ENCODE results near the gene PRKCE.

The PRKCE gene

GRCh38 chr2:45979065-45979464 is 327.6 kb downstream of the PRKCE start:
- DNase-seq: no peak

DNA sequence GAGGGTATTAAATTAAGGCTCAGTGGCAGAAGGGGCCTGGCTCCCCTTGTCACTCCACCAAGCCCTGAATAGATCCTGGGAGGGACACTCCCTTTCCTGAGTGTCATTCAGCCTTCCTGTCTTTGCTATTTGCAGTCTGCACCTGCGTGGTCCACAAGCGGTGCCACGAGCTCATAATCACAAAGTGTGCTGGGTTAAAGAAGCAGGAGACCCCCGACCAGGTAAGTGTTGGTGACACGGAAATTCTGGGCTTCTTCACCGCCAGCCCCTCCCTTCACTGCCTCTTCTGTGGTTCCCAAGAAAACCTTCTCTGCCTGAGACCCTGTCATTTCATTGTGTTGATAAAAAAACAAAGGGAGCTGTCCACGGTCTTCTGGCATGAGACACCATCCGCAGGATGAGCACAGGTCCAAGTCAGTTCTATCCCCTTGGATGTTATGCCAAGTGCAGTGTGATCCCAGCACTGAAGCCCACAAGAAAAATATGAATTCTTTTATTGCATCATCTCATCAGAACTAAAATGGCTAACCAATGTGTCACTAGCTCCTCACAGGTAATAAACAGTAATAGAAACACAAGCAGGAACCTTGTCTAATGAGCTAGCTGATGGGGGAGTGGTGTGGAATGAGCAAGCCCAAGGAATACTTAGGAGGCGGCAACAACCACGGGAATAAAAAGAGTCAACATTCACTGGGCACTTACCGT is 328.8 kb downstream of the PRKCE start:
- no peak for DNase-seq

DNA sequence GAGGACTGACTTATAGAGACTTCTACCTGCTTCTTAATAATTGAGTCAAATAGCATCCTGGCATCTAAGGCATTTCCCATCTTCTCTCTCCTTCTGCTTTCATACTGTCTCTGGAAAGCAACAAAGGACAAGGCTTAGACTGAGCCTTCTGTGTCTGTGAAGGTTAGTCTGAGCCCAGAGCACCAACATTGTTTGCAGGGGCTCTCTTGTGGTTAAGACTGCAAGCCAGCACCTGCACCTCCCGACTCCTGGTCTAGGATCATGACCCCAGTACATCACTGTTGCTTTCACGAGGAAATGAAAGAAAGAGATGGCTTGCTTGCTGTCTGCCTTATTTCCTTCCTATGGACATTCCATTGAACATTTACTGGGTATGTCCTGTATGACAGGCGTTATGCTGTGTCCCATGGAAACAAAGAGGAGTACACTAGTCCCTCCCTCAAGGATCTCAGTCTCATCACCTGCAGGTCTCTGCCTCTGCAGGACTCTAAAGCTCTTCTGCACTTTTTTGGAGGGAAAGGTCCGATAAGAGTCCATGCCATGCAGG is 330.0 kb downstream of the PRKCE start:
- DNase-seq: no peak

DNA sequence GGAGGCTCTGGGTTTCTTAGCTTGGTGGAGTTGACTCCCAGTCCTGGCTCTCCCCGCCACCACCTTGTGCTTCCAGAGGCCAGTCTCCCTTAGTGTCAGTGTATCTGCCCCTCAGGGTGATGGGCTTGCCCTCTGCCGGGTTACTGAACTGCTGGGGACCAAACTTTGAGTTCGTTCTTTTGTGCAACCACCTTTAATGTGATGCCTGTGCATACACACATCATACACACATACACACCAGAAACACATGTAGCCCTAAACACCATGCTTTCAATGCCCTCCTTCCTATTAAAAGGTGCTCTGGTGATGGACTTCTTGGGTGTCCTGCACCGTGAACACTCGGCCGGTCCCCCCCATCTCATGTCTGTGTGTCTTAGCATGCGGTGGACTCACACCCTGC is 330.6 kb downstream of the PRKCE start:
- no peak for DNase-seq

DNA sequence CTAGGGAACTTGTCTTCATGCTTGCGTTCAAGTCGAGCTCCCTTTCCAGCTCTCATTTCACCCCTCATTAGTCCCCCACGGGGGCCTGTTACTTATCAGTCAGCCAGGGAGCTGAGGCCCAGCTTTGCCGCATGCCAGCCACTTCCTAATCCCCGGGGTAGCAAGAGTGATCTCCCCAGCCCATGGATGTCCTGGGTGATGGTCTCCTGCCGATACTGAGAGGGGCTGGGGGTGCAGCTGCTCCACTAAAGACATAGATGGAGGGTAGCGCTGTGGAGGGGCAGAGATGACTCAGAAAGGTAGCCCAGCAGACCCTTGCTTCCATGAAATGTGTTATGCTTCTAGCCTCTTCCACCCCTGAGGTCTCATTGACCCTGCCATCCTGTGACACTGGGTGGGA is 331.7 kb downstream of the PRKCE start:
- DNase-seq: no peak

- no peak for DNase-seq
These were observed 332.9 kb downstream of the PRKCE start for GRCh38 chr2:45984366-45984765.

GRCh38 chr2:45984896-45985473 is 333.5 kb downstream of the PRKCE start:
- no peak for DNase-seq

DNA sequence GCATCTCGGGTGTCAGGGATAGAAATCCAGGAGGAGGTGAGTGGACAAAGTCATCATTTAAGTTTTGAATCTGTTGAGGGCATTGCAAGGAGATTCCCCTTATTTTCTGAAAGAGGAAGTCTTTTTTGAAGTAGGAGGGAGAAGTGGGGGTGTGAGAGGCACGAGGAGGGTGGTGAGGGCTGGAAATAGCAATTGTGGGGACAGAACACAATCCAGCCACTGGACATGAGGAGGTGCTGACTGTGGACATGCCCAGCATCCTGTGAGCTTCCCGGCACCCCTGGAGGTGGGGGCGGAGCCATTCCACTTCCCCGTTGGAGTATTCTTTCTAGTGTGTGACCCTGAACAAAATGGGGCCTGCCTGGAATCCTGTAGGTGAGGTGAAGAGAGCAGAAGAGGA is 335.0 kb downstream of the PRKCE start:
- DNase-seq: no peak

DNA sequence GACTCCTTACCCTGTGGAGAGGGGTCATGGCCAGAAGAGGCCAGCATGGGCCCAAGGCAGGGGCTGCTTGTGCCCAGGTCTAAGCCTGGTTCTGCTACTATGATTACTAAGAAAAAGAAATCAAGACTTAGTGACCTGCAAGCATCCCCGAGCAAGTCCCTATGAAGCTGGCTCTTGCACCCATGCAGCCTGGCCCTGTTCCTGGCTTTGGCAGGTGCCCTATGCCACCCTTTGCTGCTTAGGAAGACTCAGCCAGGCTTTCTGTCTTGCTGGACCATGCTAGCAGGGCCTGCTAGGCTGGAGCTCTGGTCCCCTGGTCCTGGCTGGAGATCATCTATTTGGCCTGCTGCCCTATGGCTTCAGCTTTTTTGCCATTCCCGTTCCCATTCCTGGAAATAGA is 336.4 kb downstream of the PRKCE start:
- no peak for DNase-seq

DNA sequence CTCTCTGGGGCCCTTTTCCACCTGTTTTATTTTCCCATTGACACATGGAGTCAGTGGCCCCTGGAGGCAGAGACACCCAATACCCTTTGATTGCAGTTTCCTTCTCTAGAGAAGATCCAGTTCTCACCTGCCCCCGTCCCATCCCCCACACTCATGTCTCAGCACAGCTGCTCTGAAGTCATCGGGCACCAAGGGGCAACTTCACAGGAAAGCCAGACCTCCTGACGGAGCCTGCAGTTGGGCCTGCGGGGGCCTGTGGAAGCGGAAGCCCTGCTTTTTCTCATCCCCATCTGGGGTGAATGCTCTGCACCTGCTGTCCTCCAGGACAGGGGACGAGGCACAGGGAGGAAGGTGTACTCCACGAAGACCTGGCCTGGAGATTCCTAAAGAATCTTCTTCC is 337.4 kb downstream of the PRKCE start:
- DNase-seq: no peak

DNA sequence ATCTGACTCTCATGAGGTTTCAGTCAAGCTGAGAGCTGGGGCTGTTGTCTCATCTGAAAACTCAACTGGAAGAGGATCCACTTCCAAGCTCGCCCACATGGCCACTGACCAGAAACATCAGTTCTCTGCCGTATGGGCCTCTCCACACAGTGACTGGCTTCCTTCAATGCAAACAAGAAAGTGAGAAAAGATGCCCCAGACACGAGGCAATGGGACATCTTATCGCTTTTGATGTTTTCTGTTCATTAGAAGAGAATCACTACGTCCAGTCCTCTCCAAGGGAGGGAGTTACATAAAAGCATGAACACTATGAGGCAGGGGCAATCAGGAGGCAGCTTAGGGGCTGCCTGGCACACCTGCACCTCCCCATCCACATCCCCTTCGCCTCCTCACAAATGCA is 338.7 kb downstream of the PRKCE start:
- no peak for DNase-seq

DNA sequence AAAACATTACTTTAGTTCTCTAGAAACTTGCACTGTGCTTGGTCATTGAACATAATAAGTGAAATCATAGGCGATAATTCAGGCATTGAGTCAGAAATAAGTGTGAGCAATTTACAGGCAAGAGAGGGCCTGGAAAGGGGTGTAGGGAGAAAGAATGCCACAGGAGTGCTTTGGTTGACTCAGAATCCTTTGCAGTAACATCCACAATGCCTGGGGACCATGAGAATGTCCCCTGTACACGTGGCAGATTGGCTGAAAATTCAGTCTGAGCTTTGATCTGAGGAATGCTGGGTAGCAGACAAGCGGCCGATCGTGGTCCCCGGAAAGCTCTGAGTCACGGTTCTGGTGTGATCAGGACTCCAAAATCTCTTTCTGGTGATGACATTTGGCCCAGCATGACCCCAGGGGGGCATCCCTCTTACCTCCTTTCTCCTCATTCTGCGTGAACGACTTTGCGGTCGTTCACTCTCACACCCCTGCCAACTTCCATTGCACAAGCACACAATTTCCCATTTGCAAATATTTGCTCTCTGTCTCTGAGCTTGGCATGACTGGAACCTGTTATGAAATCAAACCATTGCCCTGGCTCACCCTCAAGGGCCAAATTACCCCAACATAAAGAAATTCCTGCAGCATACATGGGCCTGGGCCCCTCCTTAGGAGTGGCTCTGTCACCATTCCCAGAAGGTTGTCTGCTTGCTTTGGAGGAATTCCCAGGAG is 340.7 kb downstream of the PRKCE start:
- DNase-seq: no peak

DNA sequence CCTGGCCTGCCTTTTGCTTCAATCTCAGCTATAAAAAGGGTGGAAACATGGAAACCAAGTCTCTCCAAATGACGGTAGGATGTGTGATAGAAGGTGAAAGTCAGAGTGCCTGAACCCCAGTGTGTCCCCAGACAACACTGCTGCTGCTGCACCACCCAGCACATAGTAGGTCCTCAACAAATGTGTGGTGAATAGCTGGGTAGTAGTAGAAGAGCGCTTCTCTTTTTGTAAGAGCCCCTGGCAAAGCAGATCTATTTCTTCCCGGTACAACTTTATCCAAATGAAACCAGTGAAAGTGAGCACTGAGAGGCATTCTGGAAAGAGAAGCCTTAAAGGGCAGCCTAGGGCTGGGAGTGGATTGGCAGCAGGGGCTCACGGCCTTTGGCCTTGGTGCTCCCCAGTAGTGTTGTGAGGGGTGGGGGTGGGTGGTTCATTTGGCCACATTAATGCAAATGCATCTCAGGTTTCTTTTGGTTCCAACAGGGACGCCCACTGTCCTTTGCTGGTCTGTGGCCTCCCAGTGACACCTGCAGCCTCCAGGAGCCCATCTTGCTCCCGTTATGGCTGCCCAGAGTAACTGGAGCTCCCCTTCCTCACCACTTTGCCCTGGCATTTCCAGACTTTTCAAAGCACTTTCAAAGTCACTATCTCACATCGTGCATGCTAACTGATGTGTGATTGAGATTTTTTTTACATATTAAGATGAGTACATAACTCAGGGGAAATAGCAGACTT is 341.4 kb downstream of the PRKCE start:
- DNase-seq: no peak

- no peak for DNase-seq
These were observed 342.1 kb downstream of the PRKCE start for GRCh38 chr2:45993476-45993991.

GRCh38 chr2:45994060-45994459 is 342.6 kb downstream of the PRKCE start:
- no peak for DNase-seq

DNA sequence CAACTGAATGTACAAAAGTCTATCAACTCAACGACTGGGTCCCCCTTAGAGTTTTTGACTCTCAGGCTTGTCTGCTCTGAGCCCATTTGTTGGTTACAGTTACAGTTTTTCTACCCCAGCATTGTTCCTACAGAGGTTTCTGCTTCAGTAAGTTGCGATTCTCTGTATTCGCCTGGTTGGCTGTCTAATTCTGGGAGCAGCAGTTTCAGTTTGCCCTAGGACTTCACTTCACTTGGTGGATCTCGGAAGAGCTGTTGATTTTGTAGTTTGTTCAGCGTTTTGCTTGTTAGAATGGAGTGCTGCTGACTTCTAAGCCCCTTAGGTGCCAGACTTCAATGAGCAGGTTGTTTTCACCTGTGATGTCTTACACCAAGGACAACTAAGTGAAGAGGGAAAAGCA is 349.2 kb downstream of the PRKCE start:
- DNase-seq: no peak

DNA sequence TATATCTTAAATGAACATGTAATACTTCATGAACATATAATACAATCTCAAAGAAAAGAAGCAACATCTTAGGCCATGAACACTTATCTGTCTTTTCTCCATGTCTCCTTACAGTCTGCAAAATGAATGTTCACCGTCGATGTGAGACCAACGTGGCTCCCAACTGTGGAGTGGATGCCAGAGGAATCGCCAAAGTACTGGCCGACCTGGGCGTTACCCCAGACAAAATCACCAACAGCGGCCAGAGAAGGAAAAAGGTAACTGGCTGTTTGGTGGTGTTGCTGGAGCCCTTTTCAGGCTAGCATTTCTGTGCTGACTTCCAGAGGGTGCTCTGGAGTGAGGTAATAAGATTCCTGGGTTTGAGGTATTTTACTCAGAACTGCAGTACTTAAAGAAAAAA is 349.8 kb downstream of the PRKCE start:
- DNase-seq: no peak

DNA sequence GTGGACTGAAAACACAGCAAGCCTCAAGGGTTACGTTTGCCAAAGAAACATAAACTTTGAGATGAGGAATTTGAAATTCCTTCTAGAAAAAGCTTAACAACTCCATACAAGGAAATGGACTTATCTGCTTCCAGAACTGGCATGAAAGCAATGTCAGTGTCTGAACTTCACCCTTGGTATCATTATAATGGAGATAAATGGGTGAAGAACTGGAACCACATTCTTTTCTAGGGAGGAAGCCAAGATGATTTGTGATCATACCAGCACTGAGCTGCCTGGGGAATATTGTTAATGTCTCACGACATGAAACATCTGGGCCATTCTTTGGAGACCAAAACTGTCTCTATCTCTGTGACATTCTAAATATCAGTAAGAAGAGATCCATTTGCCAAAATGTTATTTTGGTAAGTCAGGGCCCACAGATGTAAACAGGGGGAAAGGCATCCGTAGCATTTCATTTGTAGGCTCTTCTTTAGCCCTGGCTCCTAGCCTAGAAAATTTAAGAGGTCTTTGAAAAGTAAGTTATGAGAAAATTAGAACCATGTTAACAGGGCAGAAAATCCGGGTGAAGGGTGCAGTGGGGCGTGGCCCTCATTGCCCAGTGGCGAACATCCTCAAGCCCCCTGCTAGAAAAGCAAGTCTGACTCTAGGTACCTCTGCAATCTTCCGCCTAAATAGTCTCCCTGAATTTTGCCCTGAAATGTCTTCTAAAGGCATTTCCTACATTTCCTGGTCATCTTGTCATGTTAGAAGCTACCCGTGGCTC is 350.4 kb downstream of the PRKCE start:
- DNase-seq: no peak

GRCh38 chr2:46002507-46002883 is 351.0 kb downstream of the PRKCE start:
- no peak for DNase-seq

GRCh38 chr2:46002947-46003346 is 351.5 kb downstream of the PRKCE start:
- DNase-seq: no peak

- no peak for DNase-seq
These were observed 352.5 kb downstream of the PRKCE start for GRCh38 chr2:46003903-46004473.

- DNase-seq: no peak
These were observed 355.1 kb downstream of the PRKCE start for GRCh38 chr2:46006473-46007025.
